C4-2B (cell line): ENCODE results near the gene ANXA11.

Experiments used
- ZFX ChIP-seq: fragments of 450-650 bp; IDR thresholded peaks from 2 replicates; pipeline ENCODE4 v1.6.1; 2017
- TF ChIP-seq, protein P1 (sequence below): fragments of 450-650 bp; conservative IDR thresholded peaks from 2 replicates; pipeline ENCODE4 v1.5.1; 2017; ENCODE audit warnings: mild to moderate bottlenecking

- TF ChIP-seq ZFX: no peak
- TF ChIP-seq, protein P1, sequence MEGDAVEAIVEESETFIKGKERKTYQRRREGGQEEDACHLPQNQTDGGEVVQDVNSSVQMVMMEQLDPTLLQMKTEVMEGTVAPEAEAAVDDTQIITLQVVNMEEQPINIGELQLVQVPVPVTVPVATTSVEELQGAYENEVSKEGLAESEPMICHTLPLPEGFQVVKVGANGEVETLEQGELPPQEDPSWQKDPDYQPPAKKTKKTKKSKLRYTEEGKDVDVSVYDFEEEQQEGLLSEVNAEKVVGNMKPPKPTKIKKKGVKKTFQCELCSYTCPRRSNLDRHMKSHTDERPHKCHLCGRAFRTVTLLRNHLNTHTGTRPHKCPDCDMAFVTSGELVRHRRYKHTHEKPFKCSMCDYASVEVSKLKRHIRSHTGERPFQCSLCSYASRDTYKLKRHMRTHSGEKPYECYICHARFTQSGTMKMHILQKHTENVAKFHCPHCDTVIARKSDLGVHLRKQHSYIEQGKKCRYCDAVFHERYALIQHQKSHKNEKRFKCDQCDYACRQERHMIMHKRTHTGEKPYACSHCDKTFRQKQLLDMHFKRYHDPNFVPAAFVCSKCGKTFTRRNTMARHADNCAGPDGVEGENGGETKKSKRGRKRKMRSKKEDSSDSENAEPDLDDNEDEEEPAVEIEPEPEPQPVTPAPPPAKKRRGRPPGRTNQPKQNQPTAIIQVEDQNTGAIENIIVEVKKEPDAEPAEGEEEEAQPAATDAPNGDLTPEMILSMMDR: no peak
Measured at GRCh38 chr10:80154626-80154977, 50.7 kb downstream of the ANXA11 start.
